HG03565 (cell line): ENCODE results near the gene TM2D3.

Source experiments
- ATAC-seq: cut with Tn5 transposase; IDR thresholded peaks from one replicate; pipeline ENCODE4 v1.9.1; 2021; ENCODE audit warnings: mild to moderate bottlenecking, moderate library complexity; ENCODE audit not compliant: unreplicated experiment

The TM2D3 gene, protein sequence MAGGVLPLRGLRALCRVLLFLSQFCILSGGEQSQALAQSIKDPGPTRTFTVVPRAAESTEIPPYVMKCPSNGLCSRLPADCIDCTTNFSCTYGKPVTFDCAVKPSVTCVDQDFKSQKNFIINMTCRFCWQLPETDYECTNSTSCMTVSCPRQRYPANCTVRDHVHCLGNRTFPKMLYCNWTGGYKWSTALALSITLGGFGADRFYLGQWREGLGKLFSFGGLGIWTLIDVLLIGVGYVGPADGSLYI

DNA sequence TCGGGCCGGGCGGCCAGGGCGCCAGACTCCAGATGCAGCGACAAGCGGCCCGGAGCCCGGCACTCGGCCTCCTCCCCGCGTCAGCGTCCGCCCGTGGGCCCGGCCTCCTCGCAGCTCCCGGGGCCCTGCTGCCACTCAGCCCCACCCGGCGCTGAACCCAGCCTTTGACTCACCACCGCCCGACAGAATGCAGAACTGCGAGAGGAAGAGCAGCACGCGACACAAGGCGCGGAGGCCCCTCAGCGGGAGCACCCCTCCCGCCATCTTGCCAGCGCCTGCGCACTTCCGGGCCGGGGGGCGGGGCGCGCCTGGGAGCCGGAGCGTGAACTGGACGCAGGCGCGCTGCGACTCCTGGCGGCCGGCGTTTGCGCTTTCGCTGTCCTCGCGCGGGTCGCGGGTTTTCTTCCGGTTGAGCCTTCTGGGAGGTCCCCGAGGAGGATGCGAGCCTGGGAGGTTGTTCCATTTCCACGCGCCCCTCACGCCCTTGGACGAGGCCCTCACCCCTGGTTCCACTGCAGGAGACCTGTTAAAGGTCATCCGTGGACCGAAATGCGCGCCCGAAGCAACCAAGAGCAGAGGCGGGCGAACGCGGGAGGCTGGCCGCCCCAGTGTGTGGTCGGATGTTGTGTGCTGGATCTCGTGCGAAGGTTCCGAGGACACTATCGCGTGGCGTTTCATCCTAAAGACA lies at the start of gene TM2D3:
Gene TM2D3, minus strand, starts transcription at position 284 of the 688 bp plus-strand sequence. Its CDS starts 20 bp downstream, at position 264.
- ATAC-seq = peak; percentile 87

DNA sequence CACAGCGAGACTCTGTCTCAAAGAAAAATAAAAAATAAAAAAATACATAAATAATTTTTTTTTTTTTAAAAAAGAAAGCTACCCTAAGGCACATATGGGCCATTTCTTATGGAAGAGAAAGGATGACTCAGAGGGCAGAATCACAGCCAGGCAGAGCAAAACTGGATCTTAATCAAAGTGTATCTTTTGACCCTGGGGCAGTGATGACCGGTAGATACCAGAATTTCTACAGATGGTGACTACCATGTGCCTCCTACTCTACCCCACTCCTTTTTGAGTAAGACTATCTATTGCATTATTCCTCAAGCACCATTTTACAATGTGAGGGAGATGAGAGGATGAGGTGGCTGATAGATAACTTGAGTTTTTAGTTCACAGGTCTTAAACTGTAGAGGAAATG lies 46.1 kb upstream of the TM2D3 start:
- ATAC-seq = no peak

DNA sequence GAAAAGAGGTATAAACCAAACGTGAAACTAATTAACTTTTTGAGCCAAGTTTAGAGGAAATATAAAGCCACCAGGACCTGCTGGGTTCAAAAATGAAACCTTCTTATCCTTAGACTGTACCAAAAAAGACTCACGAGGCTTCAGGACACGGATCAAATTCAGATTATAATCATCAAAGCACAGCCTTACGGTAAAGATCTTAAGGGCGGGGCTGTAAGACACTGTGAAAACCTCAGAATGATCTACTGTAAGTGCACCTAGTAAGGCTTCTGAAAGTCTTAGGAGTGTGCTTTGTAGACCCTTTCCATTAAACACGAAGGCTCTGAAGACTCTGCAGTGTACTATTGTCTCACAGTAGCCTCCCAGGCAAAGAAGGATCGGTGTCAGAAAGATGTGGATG lies 45.3 kb upstream of the TM2D3 start:
- ATAC-seq = no peak

DNA sequence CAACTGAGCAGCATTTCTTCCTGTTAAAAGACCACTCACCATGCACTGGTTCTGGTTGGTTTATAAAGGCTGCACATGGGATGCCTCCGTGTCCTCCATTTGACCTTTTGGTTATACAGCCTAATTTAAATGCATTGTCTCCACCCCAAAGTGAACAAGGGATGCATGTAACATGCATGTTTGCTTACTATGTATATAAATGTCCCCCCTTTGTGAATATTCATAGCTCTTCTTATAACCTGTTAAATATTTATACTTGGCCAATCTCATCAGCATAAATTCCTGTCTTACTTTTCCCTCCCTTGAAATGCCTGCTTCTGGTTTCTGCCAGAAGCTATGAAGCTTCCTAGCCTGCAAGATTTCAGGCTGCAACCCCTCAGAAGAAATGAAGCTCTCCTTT lies 44.6 kb upstream of the TM2D3 start:
- no peak for ATAC-seq

DNA sequence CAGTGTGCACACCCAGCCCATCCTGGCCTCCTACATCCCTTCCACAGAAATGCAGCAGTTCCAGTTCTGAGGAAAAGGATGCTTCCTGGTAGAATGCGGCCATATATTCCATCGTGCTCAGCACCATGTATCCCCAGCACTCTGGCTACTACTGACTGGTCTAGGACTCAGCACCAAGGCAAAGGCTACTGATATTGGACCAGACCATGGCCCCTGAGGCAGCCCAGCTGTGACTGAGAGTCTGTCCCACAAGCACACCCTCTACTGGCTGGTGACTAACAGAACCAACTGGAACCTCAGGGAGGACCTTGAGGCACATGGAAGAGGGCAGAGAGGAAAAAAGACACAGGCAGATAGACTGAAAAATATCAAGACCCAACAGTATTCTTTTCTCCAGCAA lies 42.1 kb upstream of the TM2D3 start:
- ATAC-seq = no peak

DNA sequence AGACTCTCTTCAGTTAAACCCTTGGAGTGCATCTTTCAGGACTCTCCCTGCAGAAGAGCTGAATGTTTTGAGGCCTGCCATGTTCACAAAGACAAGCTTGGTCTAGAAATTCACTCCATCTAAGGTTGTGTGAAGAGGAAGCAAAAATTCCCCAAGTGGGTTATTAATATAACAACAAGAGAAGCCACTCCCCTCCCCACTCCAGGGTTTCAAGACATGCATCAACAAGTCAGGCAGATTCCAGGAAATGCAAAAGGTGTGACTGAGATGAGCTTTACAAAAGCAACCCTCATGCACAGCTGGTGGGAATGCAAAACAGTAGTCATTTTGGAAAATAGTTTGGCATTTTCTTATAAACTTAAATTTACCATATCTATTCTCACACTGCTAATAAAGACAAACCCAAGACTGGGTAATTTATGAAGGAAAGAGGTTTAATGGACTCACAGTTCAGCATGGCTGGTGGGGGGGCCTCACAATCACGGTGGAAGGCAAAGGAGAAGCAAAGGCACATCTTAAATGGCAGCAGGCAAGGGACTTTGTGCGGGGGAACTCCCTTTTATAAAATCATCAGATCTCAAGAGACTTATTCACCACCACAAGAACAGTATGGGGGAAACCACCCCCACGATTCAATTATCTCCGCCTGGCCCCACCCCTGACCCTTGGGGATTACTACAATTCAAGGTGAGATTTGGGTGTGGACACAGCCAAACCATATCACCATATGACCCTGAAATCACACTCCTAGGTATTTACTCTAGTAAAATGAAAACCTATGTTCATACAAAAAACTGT lies 40.8 kb upstream of the TM2D3 start:
- no peak for ATAC-seq

DNA sequence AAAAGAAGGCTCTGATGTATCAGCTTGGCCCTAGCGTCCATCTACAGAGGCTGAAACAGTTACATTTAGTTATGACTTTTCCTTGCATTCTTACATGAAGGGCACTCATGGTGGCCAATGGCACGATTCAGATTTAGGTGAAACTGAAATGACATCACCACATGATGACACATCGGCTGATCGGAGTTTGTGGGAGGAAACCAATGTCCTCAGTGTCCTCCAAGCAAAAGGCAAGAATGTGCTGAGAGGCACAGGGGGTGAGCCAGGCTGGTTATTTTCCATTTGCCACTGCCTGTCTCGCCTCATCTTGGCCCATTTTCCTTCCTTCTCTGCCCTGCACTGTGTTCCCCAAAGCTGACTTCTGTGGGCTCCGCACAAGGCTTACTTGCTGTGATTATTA lies 37.7 kb upstream of the TM2D3 start:
- no peak for ATAC-seq

DNA sequence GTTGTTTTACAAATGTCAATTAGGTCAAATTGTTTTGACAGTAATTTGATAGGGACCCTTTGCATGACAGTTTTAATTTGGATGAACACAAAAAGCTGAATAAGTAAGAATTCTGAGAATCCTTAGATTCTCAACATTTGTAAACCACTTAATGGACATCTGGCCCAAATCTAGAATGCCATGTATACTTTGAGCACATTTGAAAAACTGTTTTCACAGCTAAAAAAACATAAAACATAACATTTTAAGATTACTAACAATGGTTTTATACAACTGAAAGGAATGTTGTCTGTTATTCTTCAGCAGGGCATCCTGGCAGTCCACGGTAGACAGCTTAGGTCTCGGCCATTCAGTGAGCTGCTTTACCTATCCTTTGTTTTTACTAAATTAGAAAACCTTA lies 34.5 kb upstream of the TM2D3 start:
- no peak for ATAC-seq

DNA sequence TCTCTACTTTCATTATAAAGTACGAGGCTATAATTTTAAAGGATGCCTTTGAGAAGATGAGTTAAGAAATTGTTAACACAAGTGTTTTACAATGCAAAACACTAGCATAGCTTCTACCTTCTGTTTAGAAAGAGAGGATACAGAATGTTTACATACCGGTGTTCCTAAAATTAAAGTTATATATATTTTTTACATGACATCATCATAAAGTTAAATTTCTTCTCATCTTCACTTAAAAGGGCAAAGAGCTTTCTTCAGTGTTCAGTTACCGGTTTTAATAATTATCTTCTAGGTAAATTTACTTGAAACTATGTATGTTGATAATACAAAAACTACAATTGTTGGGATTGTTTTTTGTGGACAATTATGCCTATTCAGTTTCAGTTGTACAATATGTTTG lies 32.7 kb upstream of the TM2D3 start:
- no peak for ATAC-seq

DNA sequence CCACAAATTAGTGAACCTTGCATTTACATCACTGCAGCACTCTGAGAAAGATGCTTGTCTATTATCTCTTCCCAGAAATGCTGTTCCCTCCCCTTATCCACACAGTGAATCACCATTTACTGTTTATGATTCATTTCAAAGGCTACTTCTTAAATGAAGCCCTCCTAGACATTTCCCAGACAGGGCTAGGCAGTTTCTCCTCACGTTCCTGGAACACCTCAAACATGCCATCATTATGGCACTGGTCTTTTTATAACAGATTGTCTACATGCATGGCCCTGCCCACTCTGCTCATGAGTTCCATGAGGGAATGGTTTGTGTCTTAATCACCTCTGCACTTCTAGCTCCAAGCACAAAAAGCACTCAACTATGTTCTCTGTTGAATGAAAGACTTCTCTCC lies 32.2 kb upstream of the TM2D3 start:
- no peak for ATAC-seq

DNA sequence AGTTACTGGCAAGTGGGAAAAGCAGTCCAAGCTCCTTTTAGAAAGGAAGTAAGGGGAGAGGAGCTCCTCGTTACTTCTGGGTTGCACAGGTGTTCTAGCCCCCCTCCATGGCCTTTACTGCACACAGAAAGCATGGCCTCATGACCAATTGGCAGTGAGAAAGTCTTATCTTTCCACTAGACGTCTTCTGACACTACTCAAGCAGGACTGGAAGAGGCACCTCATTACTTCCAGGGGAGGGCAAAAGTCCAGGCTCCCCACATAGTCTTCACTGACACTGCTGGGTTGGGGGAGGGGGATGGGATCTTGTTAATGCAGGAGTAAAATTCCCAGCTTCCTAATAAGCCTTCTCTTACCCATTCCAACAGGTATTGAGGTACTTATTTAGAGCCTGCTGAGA lies 27.6 kb upstream of the TM2D3 start:
- ATAC-seq = no peak

DNA sequence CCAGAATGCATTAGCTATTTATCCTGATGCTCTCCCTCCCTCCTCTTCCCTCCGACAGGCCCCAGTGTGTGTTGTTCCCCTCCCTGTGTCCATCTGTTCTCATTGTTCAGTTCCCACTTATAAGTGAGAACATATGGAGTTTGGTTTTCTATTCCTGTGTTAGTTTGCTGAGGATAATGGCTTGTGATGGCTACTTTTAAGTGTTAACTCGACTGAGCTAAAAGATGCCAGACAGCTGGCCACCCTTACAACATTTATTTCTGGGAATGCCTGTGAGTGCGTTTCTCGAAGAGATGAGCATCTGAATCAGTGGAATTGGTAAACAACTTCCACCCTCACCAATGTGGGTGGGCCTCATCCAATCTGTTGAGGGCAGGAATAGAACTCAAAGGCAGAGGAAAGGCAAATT lies 24.7 kb upstream of the TM2D3 start:
- ATAC-seq = no peak

DNA sequence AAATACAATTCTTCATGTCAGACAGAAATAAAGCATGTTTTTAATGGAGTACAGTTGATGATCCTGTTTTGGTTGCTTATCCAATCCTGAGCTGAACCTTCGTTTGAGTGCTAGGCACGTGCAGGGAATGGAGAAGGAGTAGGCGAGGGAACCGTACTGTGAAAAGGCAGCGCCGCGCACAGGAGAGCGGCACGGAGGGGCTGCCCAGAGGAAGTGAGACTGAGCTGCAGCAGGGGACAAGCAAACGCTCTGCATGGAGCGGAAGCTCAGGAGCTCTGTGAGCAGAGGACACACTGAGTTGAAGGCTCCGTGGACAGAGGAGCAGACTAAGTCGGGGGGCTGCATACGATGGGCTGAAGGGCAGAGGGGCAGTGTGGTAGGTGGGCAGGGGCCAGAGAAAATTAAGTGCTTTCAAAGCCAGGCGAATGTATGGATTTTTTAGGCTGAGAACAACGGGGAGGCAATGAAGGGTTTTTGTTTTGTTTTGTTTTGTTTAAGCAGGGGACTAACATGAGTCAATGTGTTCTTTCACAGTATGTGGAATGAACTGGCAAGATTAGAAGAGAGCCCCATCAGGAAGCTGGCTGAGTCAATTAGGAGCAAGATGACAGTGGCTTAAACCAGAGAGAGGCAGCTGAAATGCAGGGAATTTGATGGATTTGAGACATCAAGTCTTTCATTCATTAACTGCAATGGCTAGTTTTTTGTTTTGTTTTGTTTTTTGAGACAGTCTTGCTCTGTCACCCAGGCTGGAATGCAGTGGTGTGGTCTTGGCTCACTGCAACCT lies 23.8 kb upstream of the TM2D3 start:
- ATAC-seq = peak; percentile 91

DNA sequence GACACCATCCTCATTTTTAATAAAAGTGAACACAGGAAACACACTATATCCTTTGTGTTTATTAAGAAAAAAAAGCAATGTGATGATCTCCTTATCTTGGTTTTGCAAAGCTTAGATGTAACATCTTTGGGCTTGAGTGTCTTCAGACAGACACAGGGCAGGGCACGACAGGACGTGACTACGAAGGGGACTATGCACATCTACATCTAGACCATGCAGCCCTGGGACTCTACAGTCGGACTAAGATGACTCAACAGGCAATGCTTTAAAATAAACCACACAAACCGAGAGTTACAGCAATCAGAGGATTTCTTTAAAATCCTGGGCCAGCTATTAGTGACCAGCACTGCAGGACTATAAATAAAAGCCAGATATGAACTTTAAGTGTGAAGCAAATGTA lies 22.8 kb upstream of the TM2D3 start:
- no peak for ATAC-seq

DNA sequence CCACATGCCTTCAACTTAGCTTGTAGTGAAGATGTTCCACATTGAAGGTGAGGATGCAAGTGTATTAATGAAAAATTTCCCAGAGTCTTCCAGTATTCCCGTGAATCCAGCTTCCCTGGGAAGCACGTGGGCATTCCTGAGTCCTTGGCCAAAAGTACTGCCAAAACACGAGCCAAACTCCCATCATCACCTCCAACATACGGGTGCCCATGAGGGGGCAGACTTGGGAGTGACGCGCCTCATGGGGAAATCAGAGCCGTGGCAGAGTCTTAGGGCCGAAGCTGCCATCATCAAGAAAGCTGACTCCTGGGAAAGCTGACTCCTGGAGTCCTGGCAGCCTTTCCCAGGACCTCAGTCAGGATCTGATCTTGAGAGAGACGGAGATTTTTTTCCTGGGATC lies 20.1 kb upstream of the TM2D3 start:
- no peak for ATAC-seq

DNA sequence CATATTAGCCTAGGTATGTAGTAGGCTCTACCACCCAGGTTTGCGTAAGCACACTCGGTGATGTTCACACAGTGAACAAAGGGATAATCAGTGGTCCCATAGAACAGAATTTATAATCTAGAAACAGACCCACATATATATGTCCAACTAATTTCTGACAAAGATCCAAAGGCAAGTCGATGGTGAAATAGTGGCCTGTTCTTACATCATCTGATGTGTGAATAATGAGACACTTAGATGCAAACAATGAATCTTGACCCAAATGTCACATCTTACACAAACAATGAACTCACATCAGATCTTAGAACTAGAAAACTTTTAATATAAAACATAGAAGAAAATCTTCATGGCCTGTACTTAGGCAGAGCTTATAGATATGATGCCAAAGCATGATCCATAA lies 17.6 kb upstream of the TM2D3 start:
- ATAC-seq = no peak

DNA sequence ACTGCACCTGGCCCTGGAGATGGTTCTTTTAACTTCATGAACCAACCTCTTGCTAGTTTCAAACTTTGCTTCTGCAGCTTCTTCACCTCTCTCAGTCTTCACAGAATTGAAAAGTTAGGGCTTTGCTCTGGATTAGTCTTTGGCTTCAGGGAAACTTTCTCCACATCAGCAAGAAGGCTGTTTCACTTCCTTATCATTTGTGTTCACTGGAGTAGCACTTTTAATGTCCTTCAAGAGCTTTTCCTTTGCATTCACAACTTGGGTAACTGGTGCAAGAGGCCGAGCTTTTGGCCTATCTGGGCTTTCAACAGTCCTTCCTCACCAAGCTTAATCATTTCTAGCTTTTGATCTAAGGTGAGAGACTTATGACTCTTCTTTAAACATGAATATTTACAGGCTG lies 15.7 kb upstream of the TM2D3 start:
- ATAC-seq = no peak

DNA sequence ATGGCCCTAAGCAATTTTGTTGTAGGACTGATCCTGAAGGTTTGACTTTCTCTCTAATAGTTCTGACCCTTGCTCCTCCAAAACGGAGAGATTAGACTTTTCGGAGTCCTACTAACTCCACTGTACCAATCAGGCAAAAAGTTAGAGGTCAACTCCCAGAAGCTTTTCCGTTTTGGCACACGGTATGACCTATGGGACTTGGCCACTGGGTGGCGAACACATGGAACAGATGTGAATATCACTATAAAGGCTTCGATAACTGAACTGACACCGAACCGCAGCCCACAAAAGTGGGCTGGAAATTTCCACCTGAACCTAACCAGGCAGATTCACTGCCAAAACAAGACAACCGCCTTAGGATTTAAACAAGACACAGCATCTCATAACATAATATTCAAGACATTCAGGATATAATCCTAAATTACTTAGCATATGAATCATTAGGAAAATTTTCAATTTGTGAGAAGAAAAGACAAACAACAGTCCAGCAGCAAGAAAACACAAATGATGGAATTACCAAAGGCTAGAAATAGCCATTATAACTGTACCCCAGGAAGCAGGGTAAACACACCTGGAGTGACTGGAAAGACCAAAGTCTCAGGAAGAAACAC lies 12.2 kb upstream of the TM2D3 start:
- no peak for ATAC-seq

DNA sequence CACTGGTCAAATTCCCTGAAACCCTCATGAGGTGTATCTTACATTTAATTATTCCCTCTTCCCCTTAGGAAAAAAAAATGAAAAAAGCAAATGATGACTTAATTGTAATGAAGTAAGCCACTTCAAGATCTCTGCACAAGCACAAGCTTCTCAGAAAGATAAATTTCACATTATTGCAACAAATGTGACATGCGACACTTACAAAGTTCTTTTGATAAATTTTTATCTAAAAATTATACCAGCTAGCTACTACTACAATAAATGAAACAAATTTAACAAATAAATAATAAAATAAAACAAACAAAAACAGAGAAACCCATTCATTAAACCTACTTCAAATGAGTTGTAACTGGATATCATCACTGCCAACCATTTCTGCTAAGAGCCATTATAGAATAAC lies 10.0 kb upstream of the TM2D3 start:
- ATAC-seq = no peak

DNA sequence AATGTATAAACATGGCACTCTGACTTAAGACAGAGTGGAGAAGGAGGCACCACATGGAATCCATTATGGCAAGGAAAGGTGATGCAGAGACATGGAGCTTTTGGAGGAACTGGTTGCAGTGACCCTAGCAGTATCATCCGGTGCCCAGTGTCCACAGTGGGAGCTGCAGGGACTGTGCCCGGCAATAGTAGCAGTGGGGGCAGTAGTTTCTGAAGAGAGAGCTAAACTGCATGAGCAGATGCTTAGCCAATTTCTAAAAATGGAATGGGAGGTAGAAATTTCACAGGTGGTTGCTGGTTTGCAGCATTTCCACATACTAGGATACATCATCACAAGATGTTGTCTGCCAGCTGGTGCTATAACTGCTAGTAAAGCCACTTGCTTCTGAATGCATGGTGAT lies 7.8 kb upstream of the TM2D3 start:
- no peak for ATAC-seq
